Stimulated activated CD4-positive, alpha-beta T cell treated with anti-CD3 and anti-CD28 coated beads, Interleukin-2, amount 100 ng/mL, for 4 hours (primary cell): Measurements from ENCODE around the gene OCLN.
"Not testable (repeated sequence)": the region's sequence is repeated elsewhere in the genome, so short reads cannot be mapped to it uniquely, and the experiment has no call there.

Source experiments
- DNase-seq: peaks from one replicate; pipeline ENCODE4 v3.0.0-alpha.2; 2020; ENCODE audit warnings: low read depth

Gene OCLN

DNA sequence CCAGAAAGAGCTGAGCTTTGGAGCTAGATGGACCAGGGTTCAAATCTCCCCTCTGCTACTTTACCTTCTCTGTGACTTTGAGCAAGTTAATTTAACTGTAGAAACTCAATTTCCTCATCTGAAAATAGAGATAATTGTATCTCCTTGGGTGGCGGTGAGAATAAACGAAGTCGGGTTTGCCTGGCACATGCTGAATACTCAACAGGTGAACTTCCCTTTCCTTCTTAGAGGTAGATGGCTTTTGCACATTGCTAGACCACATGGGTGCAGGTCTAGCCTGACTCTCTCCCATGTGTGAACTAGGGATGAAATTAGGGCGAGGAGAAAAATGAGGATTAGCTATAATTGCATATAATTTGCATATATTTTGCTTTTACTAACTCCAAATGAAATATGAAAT lies 36.0 kb downstream of the OCLN start:
- DNase-seq: no peak

DNA sequence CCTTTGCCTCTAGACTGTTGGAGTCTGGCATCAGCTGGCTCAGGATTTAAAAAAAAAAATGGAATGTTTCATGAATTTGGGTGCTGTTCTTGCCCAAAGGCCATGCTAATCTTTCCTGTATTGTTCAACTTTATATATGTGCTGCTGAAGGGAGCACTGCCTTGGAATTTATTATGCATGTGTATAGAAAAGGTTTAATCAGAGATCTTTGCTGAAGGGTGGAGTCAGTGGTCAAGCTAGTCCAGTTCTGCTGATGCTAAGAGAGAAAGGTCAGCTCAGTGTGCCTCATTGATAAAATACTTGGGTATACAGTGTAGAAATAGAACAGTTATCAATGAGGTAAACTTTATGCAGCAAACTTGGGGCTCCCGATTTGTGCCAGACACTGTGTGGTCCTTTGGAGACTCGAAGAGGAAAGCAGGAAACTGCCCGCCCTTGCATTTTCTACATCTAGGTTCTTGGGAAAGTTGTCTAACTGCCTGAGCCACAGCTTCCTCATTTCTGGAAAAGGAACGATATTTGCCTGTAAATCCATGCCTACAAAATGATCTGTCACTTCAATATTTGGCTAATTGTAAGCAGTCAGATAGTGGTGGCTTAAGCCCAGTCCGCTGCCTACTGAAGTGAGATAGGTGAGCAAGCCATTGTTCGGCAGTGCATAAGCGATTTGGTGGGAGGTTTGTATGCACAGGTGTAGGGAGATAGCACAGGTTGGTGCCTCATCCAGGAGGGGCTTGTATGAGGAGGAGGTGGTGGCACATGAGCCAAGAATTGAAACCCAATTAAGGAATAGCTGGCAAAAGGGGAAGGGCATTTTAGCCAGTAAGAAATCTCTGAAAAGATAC lies 38.2 kb downstream of the OCLN start:
- DNase-seq: no peak

DNA sequence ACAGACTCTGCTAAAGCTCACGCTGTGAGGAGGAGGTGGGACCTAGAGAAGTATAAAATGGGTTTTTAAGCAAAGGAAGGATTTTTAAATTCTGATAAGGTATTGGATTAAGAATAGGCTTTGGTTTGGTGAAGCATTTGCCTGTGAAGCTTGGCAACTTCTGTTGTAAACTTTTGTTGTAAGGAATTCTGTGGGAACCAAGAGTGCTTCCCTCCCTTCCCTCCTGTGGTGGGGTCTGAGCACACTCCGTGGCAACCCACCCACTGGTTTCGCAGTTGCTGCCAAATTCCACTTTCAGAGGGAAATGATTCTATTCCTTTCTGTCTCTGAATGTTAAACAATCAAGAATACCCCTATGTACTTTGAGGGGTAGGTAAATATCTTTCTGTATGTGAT lies 38.8 kb downstream of the OCLN start:
- no peak for DNase-seq

DNA sequence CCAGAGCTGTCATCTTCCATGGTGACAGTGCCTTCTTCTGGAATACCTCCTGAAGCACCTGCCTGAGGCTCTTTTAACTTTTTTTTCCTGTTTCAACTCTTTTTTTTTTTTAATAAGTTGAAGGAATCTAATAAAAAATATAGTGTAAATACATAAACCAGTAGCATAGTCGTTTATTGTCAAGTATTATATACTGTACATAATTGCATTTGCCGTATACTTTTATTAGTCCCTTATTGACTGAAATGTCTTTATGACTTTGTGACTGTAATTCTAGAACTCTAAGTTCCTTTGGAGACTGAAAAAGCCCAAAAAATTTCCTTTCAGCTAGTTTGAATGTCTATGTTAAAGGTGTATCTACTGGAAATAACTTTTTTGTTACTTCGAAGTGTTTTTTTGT lies 45.3 kb downstream of the OCLN start:
- DNase-seq: not testable (repeated sequence)

DNA sequence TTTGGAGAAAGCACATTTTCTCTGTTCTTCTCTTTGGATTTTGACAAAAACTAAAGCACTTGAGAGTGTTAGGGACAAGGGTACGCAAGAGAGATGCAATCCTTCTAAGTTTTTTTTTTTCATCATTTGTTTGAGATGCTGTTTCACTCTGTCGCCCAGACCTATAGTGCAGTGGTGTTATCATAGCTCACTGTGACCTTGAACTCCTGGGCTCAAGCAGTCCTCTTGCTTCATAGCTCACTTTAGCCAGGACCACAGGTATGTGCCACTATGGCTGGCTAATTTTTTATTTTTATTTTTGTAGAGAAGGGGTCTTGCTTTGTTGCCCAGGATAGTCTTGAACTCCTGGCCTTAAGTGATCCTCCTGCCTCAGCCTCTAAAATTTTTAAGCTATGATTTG lies 46.1 kb downstream of the OCLN start:
- DNase-seq: not testable (repeated sequence)

DNA sequence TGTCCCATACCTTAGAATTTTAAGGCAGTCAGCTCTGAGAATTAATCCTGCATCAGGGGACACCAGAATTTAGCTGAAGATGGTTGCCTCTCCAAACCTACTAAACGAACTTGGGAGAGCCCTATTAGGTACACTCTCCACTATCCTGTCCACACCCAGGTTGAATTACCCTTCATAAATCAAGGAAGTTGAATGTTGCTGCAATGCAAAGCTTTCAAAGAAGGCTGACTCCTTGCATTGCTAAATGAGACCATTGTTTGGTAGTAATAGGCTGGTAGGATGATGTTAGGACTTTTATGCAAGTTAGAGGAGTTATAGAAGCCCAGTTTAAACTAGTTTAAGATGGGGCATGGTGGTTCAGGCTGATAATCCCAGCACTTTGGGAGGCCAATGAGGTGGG lies 48.8 kb downstream of the OCLN start:
- DNase-seq: not testable (repeated sequence)

DNA sequence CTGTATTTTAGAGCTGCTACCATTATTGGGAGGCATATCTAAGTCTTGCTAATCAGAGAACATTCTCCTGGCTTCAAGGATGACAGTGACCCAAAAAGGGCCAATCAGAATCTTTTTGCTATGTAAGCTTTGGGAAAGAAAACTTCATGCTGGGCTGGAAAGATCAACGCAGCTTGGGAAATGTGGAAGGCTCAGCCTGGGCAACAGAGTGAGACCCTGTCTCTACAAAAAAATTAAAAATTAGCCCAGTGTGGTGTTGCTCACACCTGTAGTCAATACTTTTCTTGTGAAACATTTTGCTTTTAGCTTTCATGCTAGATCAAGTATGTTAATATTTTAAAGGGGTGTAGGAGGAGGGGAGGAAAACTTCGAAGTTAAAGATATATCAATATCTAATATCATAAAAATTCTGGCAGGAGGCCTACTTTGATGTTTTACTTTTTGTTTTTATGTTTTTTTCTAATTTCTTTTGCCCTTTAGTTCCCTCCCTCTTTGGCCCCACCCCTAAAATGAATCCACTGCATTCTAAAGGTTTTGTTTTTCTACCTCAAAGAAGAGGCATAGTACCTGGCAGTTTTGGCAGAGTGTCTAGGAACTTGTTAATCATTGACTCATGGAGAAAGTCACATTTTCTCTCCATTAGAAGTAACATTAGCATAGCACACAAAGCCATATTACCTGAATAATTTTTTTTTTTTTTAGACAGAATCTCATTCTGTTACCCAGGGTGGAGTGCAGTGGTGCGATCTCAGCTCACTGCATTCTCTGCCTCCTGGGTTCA lies 50.4 kb downstream of the OCLN start:
- DNase-seq: not testable (repeated sequence)

DNA sequence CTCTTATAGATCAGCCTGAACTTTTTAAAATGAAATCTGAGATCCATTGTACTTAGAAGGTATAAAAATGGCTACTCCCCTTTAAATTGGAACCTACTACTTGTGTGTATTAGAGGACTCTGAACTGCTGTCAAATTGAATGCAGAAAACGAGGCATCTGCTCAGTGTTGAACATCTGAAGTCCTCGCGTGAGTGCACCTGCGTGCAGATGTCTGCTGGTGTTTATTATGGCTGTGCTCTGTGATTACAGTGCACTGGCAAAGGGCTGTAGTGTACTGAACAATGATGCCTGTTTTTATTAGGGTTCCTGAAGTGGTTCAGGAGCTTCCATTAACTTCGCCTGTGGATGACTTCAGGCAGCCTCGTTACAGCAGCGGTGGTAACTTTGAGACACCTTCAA lies 52.0 kb downstream of the OCLN start:
- not testable (repeated sequence) for DNase-seq

DNA sequence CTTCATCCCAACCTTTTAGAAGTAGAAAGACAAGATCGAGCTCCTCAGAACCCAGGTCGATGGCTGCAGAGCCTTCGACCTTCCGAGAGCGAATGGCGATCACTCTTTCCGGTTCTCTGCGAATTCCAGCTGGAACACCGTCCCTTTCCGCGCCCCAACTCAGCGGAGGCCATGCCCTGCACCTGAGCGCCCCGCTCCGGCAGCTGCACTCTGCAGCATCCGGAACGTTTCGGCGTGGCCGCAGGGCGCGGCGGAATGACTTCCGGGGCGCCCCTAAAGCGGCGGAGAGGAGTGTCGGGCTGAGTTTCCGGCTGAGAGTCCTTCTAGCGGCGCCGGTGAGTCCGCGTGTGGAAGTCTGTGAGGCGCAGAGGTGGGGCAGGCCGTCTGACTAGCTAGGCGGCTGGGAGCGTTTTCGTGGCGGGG lies 67.3 kb downstream of the OCLN start, which contains the start of gene GTF2H2C:
TSS of gene GTF2H2C (plus strand) at position 284 of the 423 bp plus-strand sequence. CDS start 4,942 bp downstream, outside the sequence.
- DNase-seq: peak; percentile 55

DNA sequence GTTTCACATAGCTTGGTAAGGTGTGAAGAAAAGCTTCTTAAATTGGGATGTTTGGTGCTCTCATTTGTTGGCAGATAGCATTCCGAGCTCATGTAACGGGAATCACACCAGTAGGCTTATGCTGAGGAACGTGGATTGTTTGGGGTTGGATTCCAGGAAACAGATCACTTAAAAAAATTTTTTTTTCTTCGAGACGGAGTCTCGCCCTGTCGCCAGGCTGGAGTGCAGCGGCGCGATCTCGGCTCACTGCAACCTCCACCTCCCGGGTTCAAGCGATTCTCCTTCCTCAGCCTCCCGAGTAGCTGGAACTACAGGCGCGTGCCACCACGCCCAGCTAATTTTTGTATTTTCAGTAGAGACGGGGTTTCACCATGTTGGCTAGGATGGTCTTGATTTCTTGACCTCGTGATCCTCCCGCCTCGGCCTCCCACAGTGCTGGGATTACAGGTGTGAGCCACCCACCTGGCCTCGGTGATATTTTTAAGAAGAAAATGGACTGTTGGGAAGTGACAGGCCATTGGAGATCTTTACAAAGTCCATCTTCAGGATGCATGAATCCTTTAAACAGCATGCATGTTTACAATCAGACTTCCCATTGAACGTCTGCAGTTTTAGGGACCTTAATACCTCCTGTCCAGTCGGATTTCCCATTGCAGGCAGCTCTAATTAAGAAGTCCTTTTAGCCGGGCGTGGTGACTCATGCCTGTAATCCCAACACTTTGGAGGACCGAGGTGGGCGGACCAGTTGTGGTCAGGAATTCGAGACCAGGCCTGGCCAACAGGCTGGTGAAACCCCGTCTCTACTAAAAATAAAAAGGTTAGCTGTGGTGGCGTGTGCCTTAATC lies 68.2 kb downstream of the OCLN start:
- not testable (repeated sequence) for DNase-seq

DNA sequence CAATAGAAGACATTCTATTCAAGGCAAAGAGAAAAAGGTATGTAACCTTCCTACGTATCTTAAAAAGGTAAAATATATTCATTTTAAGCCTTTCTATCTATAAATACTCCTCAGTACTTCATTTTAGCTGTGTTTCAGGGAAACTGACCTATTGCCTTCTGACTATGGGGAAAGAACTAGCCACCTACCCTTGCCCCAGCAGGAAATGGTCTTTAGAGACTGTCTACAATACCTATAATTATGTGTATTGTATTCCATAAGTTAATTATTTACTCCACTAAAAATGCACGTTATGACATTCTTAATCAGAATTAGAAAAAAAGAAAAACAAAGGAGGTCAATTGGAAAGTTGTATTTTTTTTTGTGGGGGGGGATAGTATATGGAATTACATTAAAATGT lies 73.6 kb downstream of the OCLN start:
- not testable (repeated sequence) for DNase-seq

DNA sequence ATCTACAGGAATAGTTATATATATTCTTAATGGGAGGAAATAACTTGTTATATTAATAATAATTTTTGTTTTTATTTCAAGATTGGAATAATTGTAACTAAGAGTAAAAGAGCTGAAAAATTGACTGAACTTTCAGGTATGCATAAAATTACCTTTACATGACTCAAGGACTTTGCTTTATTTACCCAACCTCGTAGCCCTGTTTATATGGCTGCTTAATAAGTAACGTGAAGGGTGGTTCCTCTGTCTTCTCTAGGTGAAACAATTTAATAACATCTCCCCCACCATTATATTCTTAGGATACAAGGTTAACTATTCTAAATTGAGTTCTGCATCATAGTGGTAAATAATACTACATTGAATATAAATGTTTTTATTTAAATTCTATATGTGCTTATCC lies 75.5 kb downstream of the OCLN start:
- not testable (repeated sequence) for DNase-seq

DNA sequence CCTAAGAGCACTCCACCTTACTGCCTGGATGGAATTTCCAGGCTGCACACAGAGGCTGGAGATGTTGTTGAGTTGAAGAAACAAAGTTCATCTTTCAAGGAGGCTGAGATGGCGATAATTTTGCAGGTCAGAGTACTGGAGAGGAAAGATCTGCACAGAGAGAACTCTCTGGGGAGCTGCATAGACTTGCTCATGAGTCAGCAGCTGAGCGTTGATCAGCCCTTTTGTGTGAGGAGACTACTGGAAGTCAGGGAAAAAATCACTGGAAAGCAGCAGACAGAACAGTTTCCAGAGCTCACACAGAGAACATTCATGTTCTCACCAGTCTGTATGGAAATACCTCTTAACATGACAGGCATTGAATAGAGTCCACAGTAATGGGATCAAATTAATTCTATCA lies 90.8 kb downstream of the OCLN start:
- DNase-seq: not testable (repeated sequence)

DNA sequence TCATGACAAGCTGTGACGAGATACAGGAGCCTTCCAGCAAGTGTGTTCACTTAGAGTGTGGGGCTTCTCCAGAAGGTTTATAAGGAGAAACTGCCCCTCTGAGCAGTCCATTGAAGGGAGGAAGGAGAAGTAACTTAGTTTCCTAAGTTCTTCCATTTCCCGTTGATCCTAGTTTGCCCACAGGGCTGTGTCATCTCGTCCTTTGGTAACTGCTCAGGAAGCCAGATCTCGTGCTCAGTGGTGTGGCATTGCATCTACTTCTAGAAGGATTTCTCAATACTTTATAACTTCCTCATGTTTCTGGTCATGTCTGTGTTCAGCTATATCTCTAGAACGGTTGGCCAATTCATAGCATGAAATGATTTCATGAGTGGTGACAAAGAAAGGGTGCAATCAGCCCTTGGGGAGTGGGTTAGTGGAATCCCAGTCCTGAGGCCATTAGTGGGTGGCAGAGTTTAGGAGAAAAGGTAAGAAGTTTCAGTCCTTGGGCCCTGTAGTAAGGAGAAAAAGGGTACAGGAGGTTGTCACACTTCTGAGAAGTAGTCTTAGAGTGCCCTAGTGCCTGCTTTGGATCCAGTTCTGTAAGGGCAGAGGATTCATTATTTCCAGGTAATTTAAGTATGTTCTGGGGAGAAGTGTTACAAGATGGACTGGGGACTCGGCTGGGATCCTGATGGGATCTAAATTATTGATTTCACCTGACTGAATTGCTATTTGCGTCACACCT lies 103.7 kb downstream of the OCLN start:
- not testable (repeated sequence) for DNase-seq

DNA sequence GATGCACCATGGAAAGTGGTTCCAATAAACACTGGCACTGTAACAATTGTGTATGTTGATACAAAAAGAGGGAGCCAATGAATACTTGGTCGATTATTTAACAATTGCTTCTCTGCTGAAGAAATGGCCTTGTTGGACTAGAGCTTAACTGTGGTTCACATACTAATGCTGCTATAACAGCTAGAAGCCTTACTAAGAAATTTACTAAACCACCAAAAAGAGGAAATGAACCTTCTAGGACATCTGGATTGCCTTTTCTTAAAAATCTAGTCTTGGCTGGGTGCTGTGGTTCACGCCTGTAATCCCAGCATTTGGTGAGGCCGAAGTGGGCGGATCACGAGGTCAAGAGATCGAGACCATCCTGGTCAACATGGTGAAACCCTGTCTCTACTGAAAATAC lies 109.4 kb downstream of the OCLN start:
- not testable (repeated sequence) for DNase-seq

DNA sequence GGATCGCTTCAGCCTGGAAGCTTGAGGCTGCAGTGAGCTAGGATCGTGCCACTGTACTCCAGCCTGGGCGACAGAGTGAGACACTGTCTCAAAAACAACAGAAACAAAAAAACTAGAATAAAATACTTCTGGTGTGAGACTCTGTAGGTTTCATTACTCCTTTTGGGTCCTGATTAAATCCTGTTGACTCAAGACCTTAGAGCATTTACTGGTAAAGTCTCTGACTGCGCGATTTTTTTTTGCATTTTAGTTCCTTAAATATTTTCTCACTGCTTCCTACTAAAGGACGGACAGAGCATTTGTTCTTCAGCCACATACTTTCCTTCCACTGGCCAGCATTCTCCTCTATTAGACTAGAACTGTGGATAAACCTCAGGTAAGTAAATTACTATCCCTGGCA lies 114.2 kb downstream of the OCLN start:
- DNase-seq: not testable (repeated sequence)
